ENCODE measurements around the gene SH3PXD2B. TPM values are rescaled to one million over a fixed set of nuclear protein-coding genes. Genes with fewer than 3 reads are reported as not detected.

SH3PXD2B gene
- total and polyA plus RNA-seq, 10 of the 15 experiments (the other 5 are each of a cell fraction or from before 2014, with no cell fraction given): 0.05 to 1.6 (median 0.57) TPM

DNA sequence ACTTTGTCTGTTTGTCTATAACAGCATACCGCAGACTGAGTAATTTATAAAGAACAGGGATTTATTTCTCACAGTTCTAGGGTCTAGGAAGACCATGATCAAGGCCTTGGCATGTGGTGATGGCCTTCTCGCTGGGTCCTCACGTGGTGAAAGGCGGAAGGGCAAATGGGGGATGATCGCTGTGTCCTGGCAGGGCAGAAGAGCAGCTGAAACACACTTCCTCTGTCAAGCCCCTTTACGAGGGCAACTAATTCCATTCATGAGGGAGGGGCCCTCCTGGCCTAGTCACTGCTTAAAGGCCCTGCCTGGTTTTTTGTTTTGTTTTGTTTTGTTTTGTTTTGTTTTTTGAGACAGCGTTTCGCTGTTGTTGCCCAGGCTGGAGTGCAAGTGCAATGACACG, 128.9 kb downstream of the SH3PXD2B start:
- Histone ChIP-seq H3K9ac (ENCODE audit: control insufficient read depth, insufficient read depth, low read length) (no peak overlapping the region), H3K36me3 (ENCODE audit: control insufficient read depth in 2 of 2, insufficient read depth in 2 of 2, low read length in 1 of 2) (no peaks in the 10 kb centered on the region), H3K27me3 (replicated peaks in 1 of 2; ENCODE audit: control insufficient read depth in 2 of 2, insufficient read depth in 2 of 2, low read length in 1 of 2) (no peaks in the 10 kb centered on the region), H3K27ac (ENCODE audit: control insufficient read depth, insufficient read depth) (no peak overlapping the region), H3K4me2 (ENCODE audit: control insufficient read depth, insufficient read depth) (no peak overlapping the region), H3K4me3 (no peak overlapping the region), H3K9me3 (replicated peaks; ENCODE audit: control insufficient read depth, insufficient read depth, low read length) (no peaks in the 10 kb centered on the region; the same call in 1 of the 3 replicates), H4K20me1 (ENCODE audit: control insufficient read depth, insufficient read depth) (no peaks in the 10 kb centered on the region), H3K79me2 (ENCODE audit: control insufficient read depth, insufficient read depth, low read length) (no peaks in the 10 kb centered on the region), H2AFZ (ENCODE audit: control insufficient read depth, low read depth, low read length) (no peak overlapping the region), H3K4me1 (ENCODE audit: control insufficient read depth, insufficient read depth, low read length) (peaks cover 17% of the 10 kb centered on the region)
- ChIA-PET SMC1A (ENCODE audit: uncharacterized antibody, unreplicated experiment) (no interaction called here), CTCF (no interaction called here), POLR2A (no interaction called here), RAD21 (ENCODE audit: unreplicated experiment) (no interaction called here)
- DNase-seq (ENCODE audit: low read depth, low spot score): no peak
- in situ Hi-C loops (cut with MboI): no loop called here
- 94% methylated on average over 9 of the region's 9 CpGs for WGBS (ENCODE audit: insufficient coverage, insufficient replicate concordance, low lambda C conversion rate, missing lambda C conversion rate)
- no TSS peak for BruUV-seq (replicated peaks)
- no peak for ATAC-seq
- FAIRE-seq: no peak
- intact Hi-C loops (cut with micrococcal nuclease; ENCODE audit: unreplicated experiment): no loop called here
- TF ChIP-seq, protein P1, sequence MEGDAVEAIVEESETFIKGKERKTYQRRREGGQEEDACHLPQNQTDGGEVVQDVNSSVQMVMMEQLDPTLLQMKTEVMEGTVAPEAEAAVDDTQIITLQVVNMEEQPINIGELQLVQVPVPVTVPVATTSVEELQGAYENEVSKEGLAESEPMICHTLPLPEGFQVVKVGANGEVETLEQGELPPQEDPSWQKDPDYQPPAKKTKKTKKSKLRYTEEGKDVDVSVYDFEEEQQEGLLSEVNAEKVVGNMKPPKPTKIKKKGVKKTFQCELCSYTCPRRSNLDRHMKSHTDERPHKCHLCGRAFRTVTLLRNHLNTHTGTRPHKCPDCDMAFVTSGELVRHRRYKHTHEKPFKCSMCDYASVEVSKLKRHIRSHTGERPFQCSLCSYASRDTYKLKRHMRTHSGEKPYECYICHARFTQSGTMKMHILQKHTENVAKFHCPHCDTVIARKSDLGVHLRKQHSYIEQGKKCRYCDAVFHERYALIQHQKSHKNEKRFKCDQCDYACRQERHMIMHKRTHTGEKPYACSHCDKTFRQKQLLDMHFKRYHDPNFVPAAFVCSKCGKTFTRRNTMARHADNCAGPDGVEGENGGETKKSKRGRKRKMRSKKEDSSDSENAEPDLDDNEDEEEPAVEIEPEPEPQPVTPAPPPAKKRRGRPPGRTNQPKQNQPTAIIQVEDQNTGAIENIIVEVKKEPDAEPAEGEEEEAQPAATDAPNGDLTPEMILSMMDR (IDR thresholded peaks at IDR 0.05 in 2 of 3, conservative IDR thresholded peaks at IDR 0.05 in 1 of 3; ENCODE audit: control insufficient read depth in 2 of 3, extremely low read depth in 1 of 3, insufficient read depth in 1 of 3, low read depth in 3 of 3, low read length in 3 of 3): no peak
- TF ChIP-seq, protein P2, sequence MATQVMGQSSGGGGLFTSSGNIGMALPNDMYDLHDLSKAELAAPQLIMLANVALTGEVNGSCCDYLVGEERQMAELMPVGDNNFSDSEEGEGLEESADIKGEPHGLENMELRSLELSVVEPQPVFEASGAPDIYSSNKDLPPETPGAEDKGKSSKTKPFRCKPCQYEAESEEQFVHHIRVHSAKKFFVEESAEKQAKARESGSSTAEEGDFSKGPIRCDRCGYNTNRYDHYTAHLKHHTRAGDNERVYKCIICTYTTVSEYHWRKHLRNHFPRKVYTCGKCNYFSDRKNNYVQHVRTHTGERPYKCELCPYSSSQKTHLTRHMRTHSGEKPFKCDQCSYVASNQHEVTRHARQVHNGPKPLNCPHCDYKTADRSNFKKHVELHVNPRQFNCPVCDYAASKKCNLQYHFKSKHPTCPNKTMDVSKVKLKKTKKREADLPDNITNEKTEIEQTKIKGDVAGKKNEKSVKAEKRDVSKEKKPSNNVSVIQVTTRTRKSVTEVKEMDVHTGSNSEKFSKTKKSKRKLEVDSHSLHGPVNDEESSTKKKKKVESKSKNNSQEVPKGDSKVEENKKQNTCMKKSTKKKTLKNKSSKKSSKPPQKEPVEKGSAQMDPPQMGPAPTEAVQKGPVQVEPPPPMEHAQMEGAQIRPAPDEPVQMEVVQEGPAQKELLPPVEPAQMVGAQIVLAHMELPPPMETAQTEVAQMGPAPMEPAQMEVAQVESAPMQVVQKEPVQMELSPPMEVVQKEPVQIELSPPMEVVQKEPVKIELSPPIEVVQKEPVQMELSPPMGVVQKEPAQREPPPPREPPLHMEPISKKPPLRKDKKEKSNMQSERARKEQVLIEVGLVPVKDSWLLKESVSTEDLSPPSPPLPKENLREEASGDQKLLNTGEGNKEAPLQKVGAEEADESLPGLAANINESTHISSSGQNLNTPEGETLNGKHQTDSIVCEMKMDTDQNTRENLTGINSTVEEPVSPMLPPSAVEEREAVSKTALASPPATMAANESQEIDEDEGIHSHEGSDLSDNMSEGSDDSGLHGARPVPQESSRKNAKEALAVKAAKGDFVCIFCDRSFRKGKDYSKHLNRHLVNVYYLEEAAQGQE (IDR thresholded peaks at IDR 0.05; ENCODE audit: low read depth, low read length): no peak
- TF ChIP-seq HDGF (IDR thresholded peaks at IDR 0.05) (no peak), E2F4 (IDR thresholded peaks at IDR 0.05; ENCODE audit: low read depth, low read length) (no peak), ESRRA (IDR thresholded peaks at IDR 0.05; ENCODE audit: low read length) (no peak), YY1 (IDR thresholded peaks at IDR 0.05; ENCODE audit: low read depth, low read length) (no peak), MEF2B (IDR thresholded peaks at IDR 0.05; ENCODE audit: partially characterized antibody, poor library complexity, severe bottlenecking) (no peak), NFXL1 (IDR thresholded peaks at IDR 0.05; ENCODE audit: borderline replicate concordance) (no peak), ZNF217 (IDR thresholded peaks at IDR 0.05) (no peak), YBX1 (IDR thresholded peaks at IDR 0.05) (no peak), RELA (IDR thresholded peaks at IDR 0.05; ENCODE audit: borderline replicate concordance, partially characterized antibody) (no peak), NBN (IDR thresholded peaks at IDR 0.05) (no peak), CBX5 (IDR thresholded peaks at IDR 0.05; ENCODE audit: low read depth) (no peak), RELB (IDR thresholded peaks at IDR 0.05; ENCODE audit: low read depth) (no peak), CBFB (IDR thresholded peaks at IDR 0.05; ENCODE audit: low read depth) (no peak), SMARCA5 (IDR thresholded peaks at IDR 0.05) (no peak), GABPA (IDR thresholded peaks at IDR 0.05; ENCODE audit: low read depth) (no peak), MYC (IDR thresholded peaks at IDR 0.05; ENCODE audit: insufficient read depth, insufficient read length, insufficient replicate concordance, low read length, severe bottlenecking) (no peak), TBL1XR1 (IDR thresholded peaks at IDR 0.05; ENCODE audit: low read depth, low read length) (no peak)

All from GM12878 (cell line).